Ovary (tissue), 9 donors: ENCODE results near the gene PGA3. TPM values are rescaled to one million over a fixed set of nuclear protein-coding genes. Genes with fewer than 3 reads are reported as not detected.

ENCODE experiments used
- DNase-seq, 5 donors: peaks; one replicate each; pipeline ENCODE4 v3.0.0-alpha.2; 2019 to 2020
- H3K27ac ChIP-seq, 2 donors: fragments of 200-600 bp; one replicate each; pipeline versions ENCODE4 v1.5.1 to v1.8.0; 2019 to 2022
- H3K27me3 ChIP-seq: fragments of 200-600 bp; one replicate; pipeline ENCODE4 v1.8.0; 2022
- H3K36me3 ChIP-seq: fragments of 200-600 bp; sonication (generic); one replicate; pipeline ENCODE4 v1.5.1; 2019
- H3K4me1 ChIP-seq: one replicate; pipeline ENCODE4 v1.8.1; 2013; ENCODE audit warnings: mild to moderate bottlenecking, moderate library complexity; ENCODE audit not compliant: insufficient read depth
- H3K4me3 ChIP-seq: fragments of 200-600 bp; sonication (generic); one replicate; pipeline ENCODE4 v1.5.1; 2017
- H3K9me3 ChIP-seq, 2 donors: fragments of 200-600 bp in 1 of 2; sonication (generic) in 1 of 2; one replicate each; pipeline versions ENCODE4 v1.5.1 to v1.8.1; 2013 to 2019; ENCODE audit warnings: mild to moderate bottlenecking in 1 of 2, moderate library complexity in 1 of 2
- CTCF ChIP-seq, 3 donors: fragments of 450-650 bp in 2 of 3; fragments of 200-600 bp in 1 of 3; IDR thresholded peaks; one replicate each; pipeline versions ENCODE4 v1.5.1 to v1.8.0; 2016 to 2022; ENCODE audit warnings: antibody characterized with exemption in 3 of 3, mild to moderate bottlenecking in 1 of 3
- EP300 ChIP-seq: sonication (generic); formaldehyde crosslinking; IDR thresholded peaks from one replicate; pipeline ENCODE4 v1.6.1; 2017; ENCODE audit warnings: antibody characterized with exemption
- POLR2A ChIP-seq: fragments of 450-650 bp; IDR thresholded peaks from one replicate; pipeline ENCODE4 v1.6.1; 2017; ENCODE audit warnings: antibody characterized with exemption, mild to moderate bottlenecking, moderate library complexity
- WGBS, 3 donors: extraction: QIAGEN DNeasy Blood & Tissue Kit in 1 of 3; methylation state at CpG; one replicate each; pipeline versions ENCODE4 v1.1.5 to v1.1.7; 2013 to 2017; 5-methylcytosine and 5-hydroxymethylcytosine counted together
- intact Hi-C, 4 donors: fragments of 100-400 bp; cut with DNase I; formaldehyde crosslinking; loops; one replicate each; pipeline versions ENCODE4 v1.11.0 to v1.15.1; 2022 to 2023
- polyA plus RNA-seq, 2 donors: library from polyadenylated mRNA; stranded (reverse); fragments of 200-250 nt in 1 of 2; fragments of 350-450 nt in 1 of 2; fragmentation: Illumina TruSeq in 1 of 2; extraction: RNeasy Lipid Tissue Mini Kit (QIAGEN cat#74804) in 1 of 2; gene quantifications; one replicate each; pipeline ENCODE4 v1.2.3, GENCODE V29; 2013 to 2014
- total RNA-seq, 7 donors: library from RNA; depleted of rRNA in 2 of 7; stranded (reverse); fragments of >200 nt in 2 of 7; fragmentation: NEBNext Ultra II Directional in 3 of 7; extraction: Animal tissue kit (Norgen Biotek cat#: 25700) in 3 of 7; gene quantifications; one replicate each; pipeline versions ENCODE4 v1.1.0 to v1.2.4, GENCODE V29; 2016 to 2023
- donor health status: DM: no; HTN: no; CAD: no; lungs with moderate emphysema.
- donor health status: DM: no; HTN: no; CAD: no.
- donor health status: Bipolar disorder and iron deficiency.
- donor health status: DM: yes; HTN: yes; CAD: no.
- donor health status: DM: no; HTN: no; CAD: no.
- donor health status: DM: yes; HTN: yes; CAD: no.

Gene PGA3
- total and polyA plus RNA-seq, 9 donors, result 0.38 to 4.3 (median 1.0) TPM; not detected in 2

GRCh38 chr11:61259363-61259762 is 56.0 kb downstream of the PGA3 start:
- Histone ChIP-seq H3K4me3 (no peak overlapping the region), H3K27me3 (no peaks in the 10 kb centered on the region), H3K4me1 (no peaks in the 10 kb centered on the region), H3K27ac (no peak overlapping the region), H3K9me3 (no peaks in the 10 kb centered on the region), H3K36me3 (no peaks in the 10 kb centered on the region)
- 92 to 97% (median 95%) methylated on average over 6 of the region's 6 CpGs for WGBS, 3 donors
- intact Hi-C loops, result loop anchor here in 2 of 4 donors (10.0 kb wide), 2 partner anchors 125 to 135 kb away; partner anchors contain the start of gene TMEM216 (in 1 of the 2)
- DNase-seq, result no peak
- TF ChIP-seq POLR2A (no peak), CTCF (IDR thresholded peaks at IDR 0.05) (no peak), EP300 (no peak)

Other genes starting within 250 kb of the PGA3 start
- gene CD6, start 231.8 kb upstream of the PGA3 start, total RNA-seq, result 1 to 10 TPM in 3 of 7 donors, under 1 TPM in 4; 0.42 to 2.2 (median 0.69) TPM
- 1 to 10 TPM in 1 of 2 donors, under 1 TPM in 1; 0.44 to 3.4 TPM for gene CD6, start 231.8 kb upstream of the PGA3 start, polyA plus RNA-seq
- gene CD5, start 101.0 kb upstream of the PGA3 start, total RNA-seq, result 1 to 10 TPM in 1 of 7 donors, under 1 TPM in 5, not detected in 1; 0.12 to 1.3 (median 0.29) TPM
- under 1 TPM; 0.12 to 0.83 TPM for gene CD5, start 101.0 kb upstream of the PGA3 start, polyA plus RNA-seq
- 10 to 100 TPM; 11.3 to 25.8 (median 20.7) TPM for gene VPS37C, start 42.1 kb upstream of the PGA3 start, total RNA-seq
- 10 to 100 TPM in 1 of 2 donors, 1 to 10 TPM in 1; 7.8 to 14.0 TPM for gene VPS37C, start 42.1 kb upstream of the PGA3 start, polyA plus RNA-seq
- 1 to 10 TPM in 3 of 7 donors, under 1 TPM in 1, not detected in 3; 0.45 to 9.3 (median 1.4) TPM for gene PGA4, start 18.8 kb downstream of the PGA3 start, total RNA-seq
- gene PGA4, start 18.8 kb downstream of the PGA3 start, polyA plus RNA-seq, result 1 to 10 TPM in 1 of 2 donors, under 1 TPM in 1; 0.87 to 1.7 TPM
- gene PGA5, start 37.7 kb downstream of the PGA3 start, total RNA-seq, result 1 to 10 TPM in 1 of 7 donors, under 1 TPM in 2, not detected in 4; 0.69 to 1.7 (median 0.94) TPM
- 1 to 10 TPM in 1 of 2 donors, under 1 TPM in 1; 0.27 to 1.1 TPM for gene PGA5, start 37.7 kb downstream of the PGA3 start, polyA plus RNA-seq
- gene VWCE, start 91.8 kb downstream of the PGA3 start, total RNA-seq, result 10 to 100 TPM in 6 of 7 donors, 1 to 10 TPM in 1; 9.4 to 39.9 (median 17.2) TPM
- 1 to 10 TPM; 1.9 to 6.9 TPM for gene VWCE, start 91.8 kb downstream of the PGA3 start, polyA plus RNA-seq
- gene DDB1, start 129.6 kb downstream of the PGA3 start, total RNA-seq, result 100 to 1,000 TPM; 117 to 264 (median 217) TPM
- gene DDB1, start 129.6 kb downstream of the PGA3 start, polyA plus RNA-seq, result 100 to 1,000 TPM; 137 to 270 TPM
- 10 to 100 TPM; 19.0 to 41.4 (median 36.3) TPM for gene TKFC, start 129.7 kb downstream of the PGA3 start, total RNA-seq
- gene TKFC, start 129.7 kb downstream of the PGA3 start, polyA plus RNA-seq, result 10 to 100 TPM; 22.6 to 27.0 TPM
- 10 to 100 TPM; 24.1 to 58.3 (median 44.1) TPM for gene CYB561A3, start 158.4 kb downstream of the PGA3 start, total RNA-seq
- 10 to 100 TPM; 33.4 to 45.7 TPM for gene CYB561A3, start 158.4 kb downstream of the PGA3 start, polyA plus RNA-seq
- gene TMEM138, start 158.9 kb downstream of the PGA3 start, total RNA-seq, result 100 to 1,000 TPM in 1 of 7 donors, 10 to 100 TPM in 6; 21.5 to 102 (median 53.4) TPM
- gene TMEM138, start 158.9 kb downstream of the PGA3 start, polyA plus RNA-seq, result 100 to 1,000 TPM in 1 of 2 donors, 10 to 100 TPM in 1; 33.7 to 115 TPM
- 10 to 100 TPM; 20.2 to 32.6 (median 24.2) TPM for gene TMEM216, start 189.1 kb downstream of the PGA3 start, total RNA-seq
- gene TMEM216, start 189.1 kb downstream of the PGA3 start, polyA plus RNA-seq, result 10 to 100 TPM; 29.1 to 34.6 TPM
- gene CPSF7, start 226.5 kb downstream of the PGA3 start, total RNA-seq, result 100 to 1,000 TPM in 1 of 7 donors, 10 to 100 TPM in 6; 33.3 to 103 (median 83.4) TPM
- gene CPSF7, start 226.5 kb downstream of the PGA3 start, polyA plus RNA-seq, result 100 to 1,000 TPM in 1 of 2 donors, 10 to 100 TPM in 1; 51.8 to 109 TPM
- gene SDHAF2, start 226.6 kb downstream of the PGA3 start, total RNA-seq, result 10 to 100 TPM; 31.9 to 91.1 (median 37.5) TPM
- 10 to 100 TPM; 40.8 to 43.5 TPM for gene SDHAF2, start 226.6 kb downstream of the PGA3 start, polyA plus RNA-seq